Heart left ventricle (tissue), 16 donors: ENCODE results near the gene FAM209A. TPM values are rescaled to one million over a fixed set of nuclear protein-coding genes. Genes with fewer than 3 reads are reported as not detected.

Source experiments
- ATAC-seq, 4 donors: fragments of 200-7000 bp; cut with Tn5 transposase; one replicate each; pipeline ENCODE4 v1.9.1; 2020 to 2022; ENCODE audit warnings: moderate library complexity in 4 of 4, mild to moderate bottlenecking in 3 of 4, moderate number of reproducible peaks in 1 of 4
- DNase-seq, 5 donors: peaks; one replicate each; pipeline ENCODE4 v3.0.0-alpha.2; 2020
- H3K27ac ChIP-seq, 12 donors: fragments of 200-600 bp; sonication (generic) in 4 of 12; one replicate each; pipeline versions ENCODE4 v1.5.0 to v1.8.0; 2016 to 2022; ENCODE audit warnings: mild to moderate bottlenecking in 2 of 12
- H3K27me3 ChIP-seq, 9 donors: fragments of 200-600 bp; sonication (generic) in 2 of 9; one replicate each; pipeline versions ENCODE4 v1.5.1 to v1.8.0; 2016 to 2022; ENCODE audit warnings: mild to moderate bottlenecking in 3 of 9
- H3K36me3 ChIP-seq, 9 donors: fragments of 200-600 bp; sonication (generic) in 2 of 9; one replicate each; pipeline versions ENCODE4 v1.5.0 to v1.8.0; 2018 to 2022; ENCODE audit warnings: mild to moderate bottlenecking in 2 of 9
- H3K4me1 ChIP-seq, 12 donors: fragments of 200-600 bp; sonication (generic) in 4 of 12; one replicate each; pipeline versions ENCODE4 v1.5.0 to v1.8.0; 2016 to 2022; ENCODE audit warnings: mild to moderate bottlenecking in 3 of 12
- H3K4me3 ChIP-seq, 12 donors: fragments of 200-600 bp; sonication (generic) in 4 of 12; one replicate each; pipeline versions ENCODE4 v1.5.0 to v1.8.0; 2017 to 2022; ENCODE audit warnings: mild to moderate bottlenecking in 9 of 12, moderate library complexity in 4 of 12
- H3K9me3 ChIP-seq, 12 donors: fragments of 200-600 bp; sonication (generic) in 4 of 12; one replicate each; pipeline versions ENCODE4 v1.5.0 to v1.8.0; 2016 to 2022; ENCODE audit warnings: mild to moderate bottlenecking in 1 of 12
- POLR2A ChIP-seq, 2 donors: fragments of 450-650 bp; IDR thresholded peaks; one replicate each; pipeline ENCODE4 v1.6.1; 2017; ENCODE audit warnings: antibody characterized with exemption in 2 of 2, mild to moderate bottlenecking in 2 of 2, moderate library complexity in 2 of 2
- WGBS, 4 donors: extraction: QIAGEN DNeasy Blood & Tissue Kit in 2 of 4; methylation state at CpG; one replicate each; pipeline versions ENCODE4 v1.1.5 to v1.1.7; 2013 to 2018; 5-methylcytosine and 5-hydroxymethylcytosine counted together
- intact Hi-C, 10 donors: fragments of 100-400 bp; cut with DNase I; formaldehyde crosslinking; loops; one replicate each; pipeline versions ENCODE4 v1.11.1 to v1.14.2; 2022
- polyA plus RNA-seq, 2 donors: library from polyadenylated mRNA; stranded (reverse); fragments of 200-250 nt; gene quantifications; one replicate each; pipeline ENCODE4 v1.2.3, GENCODE V29; 2013
- total RNA-seq, 9 donors: library from RNA; depleted of rRNA in 2 of 9; stranded (reverse); fragments of >200 nt in 2 of 9; fragmentation: NEBNext Ultra II Directional in 3 of 9; extraction: Animal tissue kit (Norgen Biotek cat#: 25700) in 3 of 9; gene quantifications; one replicate each; pipeline versions ENCODE4 v1.1.0 to v1.2.4, GENCODE V29; 2016 to 2023
- TF ChIP-seq, protein P1 (sequence below), 12 donors: fragments of 200-600 bp; sonication (generic) in 4 of 12; IDR thresholded peaks; one replicate each; pipeline versions ENCODE4 v1.5.0 to v1.8.0; 2018 to 2022; ENCODE audit warnings: antibody characterized with exemption in 12 of 12, mild to moderate bottlenecking in 5 of 12
- donor health status: ischemic (EF 13 %, LVEDD 7.1; RV severe dilation, severe dysfunction).
- donor health status: healthy with polysubstance abuse.
- donor health status: DM: no; HTN: yes; CAD: no.
- donor health status: DM: no; HTN: no; CAD: no.
- donor health status: ischemic (EF 25% LVEDD 6.9; RV normal size, moderate dysfunction).
- donor health status: ischemic (EF 25% LVEDD 5.7; RV mildly dilated, moderate dysfunction).
- donor health status: healthy.
- donor health status: DM: yes; HTN: yes; CAD: no.
- donor health status: ischemic (EF 35%, LVEDD 5.7; RV mildly dilated, moderate dysfunction).
- donor health status: nonischemic (EF 11% LVEDD 7.7; RV severe dilation, severe dysfunction).
- donor health status: DM: yes; HTN: yes; CAD: no.
- donor health status: PGD.
- donor health status: ischemic (EF 29% LVEDD 5.4; RV normal size, mild dysfunction).
- donor health status: nonischemic (EF 23%, LVEDD 6.1; RV moderate dilation, normal function).

Gene FAM209A
- total and polyA plus RNA-seq, 11 donors = 0.35 TPM; not detected in 10

DNA sequence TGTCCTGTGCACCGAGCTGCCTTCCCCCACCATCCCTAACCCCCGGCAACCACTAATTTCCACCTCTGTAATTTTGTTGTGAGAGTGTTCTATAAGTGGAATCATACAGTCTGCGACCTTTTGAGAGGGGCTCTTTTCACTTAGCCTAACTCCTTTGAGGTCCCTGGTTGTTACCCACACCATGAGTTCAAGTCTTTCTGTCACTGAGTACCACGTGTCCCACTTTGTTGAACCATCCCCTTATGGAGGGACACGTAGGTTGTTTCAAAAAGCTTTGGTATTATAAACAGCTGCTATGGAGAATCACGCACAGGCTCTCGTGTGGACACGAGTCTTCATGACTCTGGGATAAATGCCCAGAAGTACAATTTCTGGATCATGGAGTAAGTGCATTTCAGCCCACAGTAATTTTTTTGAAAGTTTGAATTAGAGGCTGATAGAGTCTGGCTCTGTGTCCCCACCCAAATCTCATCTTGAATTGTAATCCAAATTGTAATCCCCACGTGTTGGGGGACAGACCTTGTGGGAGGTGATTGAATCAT is 18.0 kb downstream of the FAM209A start:
- H3K9me3 ChIP-seq = no peaks in the 10 kb centered on the region
- DNase-seq (no peak), ATAC-seq (no peak)
- intact Hi-C loops = loop anchor here in 1 of 10 donors (10.0 kb wide), 1 partner anchor 802 kb away; no protein-coding TSS in a partner anchor
- TF ChIP-seq, protein P1, sequence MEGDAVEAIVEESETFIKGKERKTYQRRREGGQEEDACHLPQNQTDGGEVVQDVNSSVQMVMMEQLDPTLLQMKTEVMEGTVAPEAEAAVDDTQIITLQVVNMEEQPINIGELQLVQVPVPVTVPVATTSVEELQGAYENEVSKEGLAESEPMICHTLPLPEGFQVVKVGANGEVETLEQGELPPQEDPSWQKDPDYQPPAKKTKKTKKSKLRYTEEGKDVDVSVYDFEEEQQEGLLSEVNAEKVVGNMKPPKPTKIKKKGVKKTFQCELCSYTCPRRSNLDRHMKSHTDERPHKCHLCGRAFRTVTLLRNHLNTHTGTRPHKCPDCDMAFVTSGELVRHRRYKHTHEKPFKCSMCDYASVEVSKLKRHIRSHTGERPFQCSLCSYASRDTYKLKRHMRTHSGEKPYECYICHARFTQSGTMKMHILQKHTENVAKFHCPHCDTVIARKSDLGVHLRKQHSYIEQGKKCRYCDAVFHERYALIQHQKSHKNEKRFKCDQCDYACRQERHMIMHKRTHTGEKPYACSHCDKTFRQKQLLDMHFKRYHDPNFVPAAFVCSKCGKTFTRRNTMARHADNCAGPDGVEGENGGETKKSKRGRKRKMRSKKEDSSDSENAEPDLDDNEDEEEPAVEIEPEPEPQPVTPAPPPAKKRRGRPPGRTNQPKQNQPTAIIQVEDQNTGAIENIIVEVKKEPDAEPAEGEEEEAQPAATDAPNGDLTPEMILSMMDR (IDR thresholded peaks at IDR 0.05) = no peak
- no peak for TF ChIP-seq POLR2A (IDR thresholded peaks at IDR 0.05)
- H3K36me3 ChIP-seq = no peaks in the 10 kb centered on the region
- H3K27ac ChIP-seq = no peak overlapping the region
- no peaks in the 10 kb centered on the region for H3K4me1 ChIP-seq
- H3K4me3 ChIP-seq = no peak overlapping the region
- H3K27me3 ChIP-seq = no peaks in the 10 kb centered on the region
- 69 to 82% (median 72%) methylated on average over 9 of the region's 9 CpGs for WGBS, 4 donors

DNA sequence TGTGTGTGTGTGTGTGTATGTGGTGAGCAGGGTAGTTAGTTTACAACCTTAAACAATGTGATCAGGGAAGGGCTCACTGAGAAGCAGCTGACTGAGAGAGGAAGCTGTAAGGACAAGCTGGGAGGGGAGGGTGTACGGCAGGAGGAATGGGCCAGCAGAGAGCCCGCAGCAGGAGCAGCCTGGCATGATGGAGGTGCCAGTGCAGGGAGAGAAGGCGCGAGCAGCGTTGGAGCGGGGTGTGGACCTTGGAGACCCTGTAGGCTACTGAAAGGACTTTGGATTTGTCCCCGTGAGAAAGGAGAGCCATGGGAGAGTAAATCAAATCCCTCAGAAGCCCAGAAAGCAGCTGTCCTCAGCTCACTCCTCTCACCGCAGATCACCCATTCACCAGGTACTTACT is 27.0 kb downstream of the FAM209A start:
- Histone ChIP-seq H3K9me3 (no peaks in the 10 kb centered on the region), H3K27me3 (no peaks in the 10 kb centered on the region), H3K4me3 (no peak overlapping the region), H3K27ac (no peak overlapping the region), H3K4me1 (peaks cover 0 to 33% (median 5%) of the 10 kb centered on the region in 12 donors), H3K36me3 (no peaks in the 10 kb centered on the region)
- TF ChIP-seq POLR2A (IDR thresholded peaks at IDR 0.05) = no peak
- TF ChIP-seq, protein P1 (IDR thresholded peaks at IDR 0.05) = no peak
- DNase-seq (no peak), ATAC-seq (no peak)
- 90 to 93% (median 91%) methylated on average over 8 of the region's 8 CpGs for WGBS, 4 donors
- intact Hi-C loops = loop anchor here (1.0 to 10.0 kb wide), 9 partner anchors 23 to 796 kb away; no protein-coding TSS in a partner anchor

DNA sequence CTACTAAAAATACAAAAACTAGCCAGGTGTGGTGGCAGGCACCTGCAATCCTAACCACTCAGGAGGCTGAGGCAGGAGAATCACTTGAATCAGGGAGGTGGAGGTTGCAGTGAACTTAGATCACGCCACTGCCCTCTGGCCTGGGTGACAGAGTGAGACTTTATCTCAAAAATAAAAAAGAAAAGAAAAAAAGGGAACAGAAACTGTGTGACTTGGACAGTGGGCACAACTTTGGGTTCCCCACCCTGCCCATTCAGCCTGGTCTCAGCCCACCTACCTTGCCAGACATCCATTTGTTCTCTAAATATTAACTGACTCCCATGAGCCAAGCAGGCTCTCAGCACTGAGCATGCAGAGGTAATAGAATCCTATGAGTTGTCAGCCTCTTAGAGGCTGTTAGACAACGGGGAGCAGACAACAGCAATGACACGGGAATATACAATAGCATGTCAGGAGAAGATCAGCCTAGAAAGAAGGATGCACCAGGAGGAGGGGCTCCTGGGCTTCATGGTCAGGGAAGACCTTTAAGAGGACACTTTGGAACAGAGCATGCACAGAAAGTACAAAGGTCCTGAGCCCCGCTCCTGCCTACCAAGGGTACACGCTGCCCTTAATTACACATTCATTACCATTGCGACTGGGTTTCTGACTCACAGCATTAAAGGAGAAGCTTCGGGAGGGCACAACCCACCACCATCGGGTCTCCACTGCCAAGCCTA is 28.5 kb downstream of the FAM209A start:
- H3K27ac ChIP-seq = no peak overlapping the region
- no peaks in the 10 kb centered on the region for H3K9me3 ChIP-seq
- peaks cover 0 to 33% (median 5%) of the 10 kb centered on the region in 12 donors for H3K4me1 ChIP-seq
- ATAC-seq (no peak), DNase-seq (no peak)
- 74 to 83% (median 76%) methylated on average over 8 of the region's 8 CpGs for WGBS, 4 donors
- TF ChIP-seq, protein P1 (IDR thresholded peaks at IDR 0.05) = no peak
- no peak for TF ChIP-seq POLR2A (IDR thresholded peaks at IDR 0.05)
- H3K27me3 ChIP-seq = no peaks in the 10 kb centered on the region
- H3K4me3 ChIP-seq = no peak overlapping the region
- H3K36me3 ChIP-seq = no peaks in the 10 kb centered on the region
- intact Hi-C loops = loop anchor here in 9 of 10 donors (5.0 to 10.0 kb wide), 4 partner anchors 419 to 794 kb away; no protein-coding TSS in a partner anchor

DNA sequence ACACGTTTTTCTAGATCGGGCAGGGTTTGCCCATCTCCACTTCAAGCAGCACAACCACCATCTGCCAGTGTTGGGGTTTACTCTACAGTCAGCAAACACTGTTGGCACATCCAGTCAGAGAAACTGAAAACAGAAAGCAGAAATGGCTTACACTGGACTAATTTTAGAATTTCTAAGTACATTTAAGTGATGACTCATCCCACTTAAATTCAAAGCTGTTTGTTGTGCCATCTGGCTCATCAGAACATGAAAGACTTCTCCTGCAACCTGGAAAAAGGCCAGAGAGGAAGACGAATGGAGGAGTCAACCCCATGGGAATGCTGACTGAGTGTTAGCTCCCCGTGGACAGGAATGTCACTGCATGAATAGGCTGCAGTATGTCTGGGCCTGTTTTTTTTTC is 30.3 kb downstream of the FAM209A start:
- Histone ChIP-seq H3K36me3 (no peaks in the 10 kb centered on the region), H3K27ac (peak overlapping the region in 6 of 12 donors; percentile 2 to 67 (median 13)), H3K4me3 (no peak overlapping the region), H3K9me3 (no peaks in the 10 kb centered on the region), H3K27me3 (no peaks in the 10 kb centered on the region), H3K4me1 (peaks cover 0 to 33% (median 5%) of the 10 kb centered on the region in 12 donors)
- DNase-seq (peak in 4 of 5 donors; percentile 48 to 76 (median 67)), ATAC-seq (peak; percentile 79 to 95 (median 90))
- 9 to 23% (median 11%) methylated on average over 4 of the region's 4 CpGs for WGBS, 4 donors
- intact Hi-C loops = loop anchor here in 9 of 10 donors (5.0 to 10.0 kb wide), 4 partner anchors 417 to 792 kb away; no protein-coding TSS in a partner anchor
- no peak for TF ChIP-seq POLR2A (IDR thresholded peaks at IDR 0.05)
- TF ChIP-seq, protein P1 (IDR thresholded peaks at IDR 0.05) = peak in 3 of 12 donors; percentile 5 to 27 (median 12)
